DND-41 (cell line): ENCODE results near the gene GOLGA7B.

Experiments
- ATAC-seq: fragments of 200-7000 bp; cut with Tn5 transposase; 3 replicates; pipeline ENCODE4 v1.9.1; 2021; ENCODE audit warnings: low read depth; ENCODE audit not compliant: insufficient read depth
- DNase-seq: peaks from one replicate; pipeline ENCODE4 v3.0.0-alpha.2; 2020
- H2AFZ ChIP-seq: 2 replicates; pipeline ENCODE4 v1.6.0; 2012; ENCODE audit warnings: low read depth, low read length
- H3K27ac ChIP-seq: 2 replicates; pipeline ENCODE4 v1.5.1; 2012; ENCODE audit warnings: low read length, inconsistent platforms
- H3K27me3 ChIP-seq: fragments of 200-600 bp; sonication (generic); 2 replicates; pipeline ENCODE4 v1.6.0; 2012; ENCODE audit warnings: low read length, mild to moderate bottlenecking, inconsistent platforms; ENCODE audit not compliant: insufficient read depth, poor library complexity
- H3K36me3 ChIP-seq: 2 replicates; pipeline ENCODE4 v1.5.1; 2012; ENCODE audit warnings: low read length, inconsistent platforms; ENCODE audit not compliant: insufficient read depth
- H3K4me1 ChIP-seq: 2 replicates; pipeline ENCODE4 v1.5.1; 2012; ENCODE audit warnings: mild to moderate bottlenecking, low read length; ENCODE audit not compliant: insufficient read depth
- H3K4me2 ChIP-seq: 2 replicates; pipeline ENCODE4 v1.6.0; 2012; ENCODE audit warnings: mild to moderate bottlenecking, moderate library complexity, low read length, inconsistent platforms; ENCODE audit not compliant: insufficient read depth
- H3K4me3 ChIP-seq, 2 experiments: fragments of 200-600 bp in 1 of 2; shearing (Covaris generic) in 1 of 2; 2 replicates each; pipeline ENCODE4 v1.5.1; 2012 to 2016; ENCODE audit warnings: inconsistent platforms in 2 of 2, low read length in 2 of 2, mild to moderate bottlenecking in 2 of 2, low read depth in 1 of 2, moderate library complexity in 1 of 2
- H3K79me2 ChIP-seq: 2 replicates; pipeline ENCODE4 v1.6.0; 2012; ENCODE audit warnings: low read length, inconsistent platforms; ENCODE audit not compliant: insufficient read depth
- H3K9ac ChIP-seq: 2 replicates; pipeline ENCODE4 v1.6.0; 2012; ENCODE audit warnings: low read depth, mild to moderate bottlenecking, inconsistent platforms, low read length, moderate library complexity
- H3K9me3 ChIP-seq: 2 replicates; pipeline ENCODE4 v1.5.1; 2012; ENCODE audit warnings: low read length, moderate library complexity, mild to moderate bottlenecking, inconsistent platforms; ENCODE audit not compliant: insufficient read depth, severe bottlenecking
- H4K20me1 ChIP-seq: 2 replicates; pipeline ENCODE4 v1.6.0; 2012; ENCODE audit warnings: low read length; ENCODE audit not compliant: insufficient read depth
- EZH2 ChIP-seq: IDR thresholded peaks from 3 replicates; pipeline ENCODE4 v1.6.1; 2012; ENCODE audit warnings: borderline replicate concordance, low read depth, mild to moderate bottlenecking, moderate library complexity, low read length, inconsistent platforms; ENCODE audit not compliant: severe bottlenecking
- TF ChIP-seq, protein P1 (sequence below): IDR thresholded peaks from 2 replicates; pipeline ENCODE4 v1.5.1; 2012; ENCODE audit warnings: borderline replicate concordance, low read length, moderate library complexity, mild to moderate bottlenecking; ENCODE audit not compliant: poor library complexity, severe bottlenecking; ENCODE audit errors: extremely low read depth

GOLGA7B gene

DNA sequence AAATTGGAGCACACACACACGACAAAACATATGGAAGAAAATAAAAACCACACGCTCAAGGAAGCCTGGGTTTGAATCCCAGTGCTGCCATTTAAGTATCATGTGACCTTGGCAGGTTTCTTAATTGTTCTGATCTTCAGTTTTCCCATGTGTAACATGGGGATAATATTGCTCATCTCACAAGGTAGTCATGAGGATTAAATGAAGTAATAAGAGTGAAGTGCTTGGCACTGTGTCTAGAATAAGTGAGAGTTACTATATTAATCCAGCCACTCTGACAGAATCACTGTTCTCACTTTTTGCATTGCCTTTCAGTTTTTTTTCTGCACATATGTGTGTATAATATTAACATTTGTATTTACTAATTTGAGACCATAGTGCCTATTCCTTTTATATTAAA, 43.3 kb downstream of the GOLGA7B start:
- Histone ChIP-seq H3K9me3 (no peaks in the 10 kb centered on the region), H3K27ac (no peak overlapping the region), H3K27me3 (peaks cover 3% of the 10 kb centered on the region), H3K4me3 (no peak overlapping the region), H2AFZ (no peak overlapping the region), H3K9ac (no peak overlapping the region), H3K36me3 (no peaks in the 10 kb centered on the region), H4K20me1 (peaks cover 4% of the 10 kb centered on the region; the same call in 1 of the 2 replicates), H3K79me2 (no peaks in the 10 kb centered on the region), H3K4me1 (no peaks in the 10 kb centered on the region; the same call in 1 of the 2 replicates), H3K4me2 (no peak overlapping the region)
- ATAC-seq (no peak), DNase-seq (no peak)
- TF ChIP-seq EZH2: no peak
- TF ChIP-seq, protein P1, sequence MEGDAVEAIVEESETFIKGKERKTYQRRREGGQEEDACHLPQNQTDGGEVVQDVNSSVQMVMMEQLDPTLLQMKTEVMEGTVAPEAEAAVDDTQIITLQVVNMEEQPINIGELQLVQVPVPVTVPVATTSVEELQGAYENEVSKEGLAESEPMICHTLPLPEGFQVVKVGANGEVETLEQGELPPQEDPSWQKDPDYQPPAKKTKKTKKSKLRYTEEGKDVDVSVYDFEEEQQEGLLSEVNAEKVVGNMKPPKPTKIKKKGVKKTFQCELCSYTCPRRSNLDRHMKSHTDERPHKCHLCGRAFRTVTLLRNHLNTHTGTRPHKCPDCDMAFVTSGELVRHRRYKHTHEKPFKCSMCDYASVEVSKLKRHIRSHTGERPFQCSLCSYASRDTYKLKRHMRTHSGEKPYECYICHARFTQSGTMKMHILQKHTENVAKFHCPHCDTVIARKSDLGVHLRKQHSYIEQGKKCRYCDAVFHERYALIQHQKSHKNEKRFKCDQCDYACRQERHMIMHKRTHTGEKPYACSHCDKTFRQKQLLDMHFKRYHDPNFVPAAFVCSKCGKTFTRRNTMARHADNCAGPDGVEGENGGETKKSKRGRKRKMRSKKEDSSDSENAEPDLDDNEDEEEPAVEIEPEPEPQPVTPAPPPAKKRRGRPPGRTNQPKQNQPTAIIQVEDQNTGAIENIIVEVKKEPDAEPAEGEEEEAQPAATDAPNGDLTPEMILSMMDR: no peak

DNA sequence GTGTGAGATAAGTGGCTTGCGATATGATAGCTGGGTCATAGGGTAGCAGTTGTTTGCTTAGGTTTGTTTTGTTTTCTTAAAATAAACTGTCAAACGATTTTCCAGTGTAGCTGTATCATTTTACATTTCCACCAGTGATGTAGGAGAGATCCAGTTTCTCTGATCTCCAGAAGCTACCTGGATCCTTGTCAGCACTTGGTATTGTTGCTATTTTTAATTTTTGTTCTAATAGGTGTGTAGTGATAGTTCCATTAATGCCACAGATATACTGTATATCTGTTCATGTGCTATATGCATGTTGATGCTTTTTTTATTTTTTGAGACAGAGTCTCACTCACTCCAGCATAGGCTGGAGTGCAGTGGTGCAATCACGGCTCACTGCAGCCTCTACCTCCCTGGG, 44.4 kb downstream of the GOLGA7B start:
- H3K4me2 ChIP-seq: no peak overlapping the region
- H3K27ac ChIP-seq: no peak overlapping the region
- no peak overlapping the region for H3K9ac ChIP-seq
- H3K79me2 ChIP-seq: no peaks in the 10 kb centered on the region
- TF ChIP-seq EZH2: no peak
- no peaks in the 10 kb centered on the region for H3K36me3 ChIP-seq
- no peak overlapping the region for H3K4me3 ChIP-seq
- peaks cover 5% of the 10 kb centered on the region for H3K27me3 ChIP-seq
- no peak for DNase-seq
- H2AFZ ChIP-seq: no peak overlapping the region
- no peaks in the 10 kb centered on the region for H3K9me3 ChIP-seq
- no peaks in the 10 kb centered on the region; the same call in 1 of the 2 replicates for H3K4me1 ChIP-seq
- ATAC-seq: no peak
- H4K20me1 ChIP-seq: peaks cover 4% of the 10 kb centered on the region; the same call in 1 of the 2 replicates

DNA sequence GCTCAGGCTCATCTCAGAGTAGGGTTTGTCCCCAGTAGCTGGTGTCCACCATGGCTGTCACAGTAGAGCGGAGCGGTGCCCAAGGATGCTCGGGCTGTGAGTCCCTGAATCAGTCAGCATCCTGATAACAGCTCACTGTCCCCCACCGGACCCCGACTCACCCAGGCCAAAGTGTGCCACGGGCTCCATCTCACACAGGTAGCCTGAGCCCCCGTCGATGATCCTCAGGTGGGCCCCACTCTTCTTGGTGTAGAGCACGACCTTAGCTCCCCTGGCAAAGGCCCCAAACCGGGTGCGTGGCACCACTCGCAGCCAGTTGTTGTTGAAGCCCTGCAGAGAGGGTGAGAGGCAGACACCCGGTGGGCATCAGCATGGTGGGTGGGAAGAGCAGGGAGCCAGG, 45.4 kb downstream of the GOLGA7B start:
- Histone ChIP-seq H4K20me1 (peaks cover 4% of the 10 kb centered on the region; the same call in 1 of the 2 replicates), H3K36me3 (no peaks in the 10 kb centered on the region), H3K9ac (no peak overlapping the region), H3K27me3 (peaks cover 7% of the 10 kb centered on the region), H3K9me3 (no peaks in the 10 kb centered on the region), H2AFZ (no peak overlapping the region), H3K4me2 (no peak overlapping the region), H3K4me1 (no peaks in the 10 kb centered on the region), H3K27ac (no peak overlapping the region), H3K79me2 (no peaks in the 10 kb centered on the region), H3K4me3 (no peak overlapping the region)
- no peak for TF ChIP-seq EZH2
- TF ChIP-seq, protein P1: no peak
- DNase-seq (no peak), ATAC-seq (no peak)

DNA sequence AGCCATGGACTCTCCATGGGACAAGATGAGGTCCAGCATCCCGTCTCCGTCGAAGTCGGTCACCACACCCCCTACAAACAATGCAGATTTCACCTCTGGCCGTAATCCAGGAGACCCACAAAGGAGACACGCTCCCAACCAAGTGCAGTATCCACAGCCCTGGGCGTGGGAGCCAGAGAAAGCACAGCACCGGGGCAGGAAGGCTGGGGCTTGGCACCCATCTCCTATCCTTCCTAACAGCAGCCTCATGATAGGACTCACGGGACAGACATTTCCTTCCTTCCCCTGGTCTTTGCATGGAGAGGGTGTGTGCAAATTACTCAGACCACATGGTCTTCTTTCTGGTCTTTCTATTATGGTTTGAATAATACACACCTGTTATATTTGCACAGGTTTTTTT, 46.3 kb downstream of the GOLGA7B start:
- H3K79me2 ChIP-seq: no peaks in the 10 kb centered on the region
- no peak overlapping the region for H2AFZ ChIP-seq
- no peak for DNase-seq
- ATAC-seq: no peak
- no peaks in the 10 kb centered on the region for H3K9me3 ChIP-seq
- no peak overlapping the region for H3K27ac ChIP-seq
- TF ChIP-seq EZH2: no peak
- TF ChIP-seq, protein P1: no peak
- H3K4me3 ChIP-seq: no peak overlapping the region
- no peaks in the 10 kb centered on the region for H3K4me1 ChIP-seq
- no peak overlapping the region for H3K9ac ChIP-seq
- peaks cover 7% of the 10 kb centered on the region for H3K27me3 ChIP-seq
- H3K4me2 ChIP-seq: no peak overlapping the region
- no peaks in the 10 kb centered on the region for H3K36me3 ChIP-seq
- H4K20me1 ChIP-seq: peaks cover 4% of the 10 kb centered on the region; the same call in 1 of the 2 replicates
